Neural progenitor cell (in vitro differentiated cells): ENCODE measurements around the gene PTP4A2.

Source experiments
- CTCF ChIP-seq: fragments of 200-600 bp; sonication (generic); IDR thresholded peaks from 2 replicates; pipeline ENCODE4 v1.5.1; 2017; ENCODE audit warnings: antibody characterized with exemption, mild to moderate bottlenecking
- EZH2 ChIP-seq: fragments of 200-600 bp; sonication (generic); IDR thresholded peaks from 2 replicates; pipeline ENCODE4 v1.6.1; 2017; ENCODE audit warnings: antibody characterized with exemption, mild to moderate bottlenecking, moderate library complexity

GRCh38 chr1:31859044-31859443 is 79.1 kb downstream of the PTP4A2 start:
- TF ChIP-seq CTCF (no peak), EZH2 (no peak)
